Gastrocnemius medialis (tissue), 4 donors: Measurements from ENCODE around the gene VSTM2B. TPM values are rescaled to one million over a fixed set of nuclear protein-coding genes. Genes with fewer than 3 reads are reported as not detected.

Experiments used
- ATAC-seq, 2 donors: fragments of 150-250 bp; one replicate each; pipeline ENCODE4 v1.9.1; 2016
- DNase-seq, 2 donors: peaks; one replicate each; pipeline ENCODE4 v3.0.0-alpha.2; 2019
- H3K27ac ChIP-seq, 4 donors: fragments of 200-600 bp; sonication (generic); 1 replicate in 1 of 4; 2 replicates in 3 of 4; pipeline ENCODE4 v1.5.1; 2016 to 2018; ENCODE audit warnings: mild to moderate bottlenecking in 2 of 4, moderate library complexity in 1 of 4
- H3K27me3 ChIP-seq, 3 donors: fragments of 200-600 bp; sonication (generic) in 2 of 3; 1 replicate in 1 of 3; 2 replicates in 2 of 3; pipeline versions ENCODE4 v1.5.1 to v1.6.0; 2016 to 2019; ENCODE audit warnings: mild to moderate bottlenecking in 1 of 3, moderate library complexity in 1 of 3
- H3K36me3 ChIP-seq, 2 donors: fragments of 200-600 bp; sonication (generic) in 1 of 2; one replicate each; pipeline ENCODE4 v1.5.1; 2017 to 2018
- H3K4me1 ChIP-seq, 2 donors: fragments of 200-600 bp; sonication (generic) in 1 of 2; one replicate each; pipeline ENCODE4 v1.5.1; 2016 to 2017; ENCODE audit warnings: mild to moderate bottlenecking in 2 of 2
- H3K4me3 ChIP-seq, 4 donors: fragments of 200-600 bp; sonication (generic) in 3 of 4; 1 replicate in 1 of 4; 2 replicates in 3 of 4; pipeline ENCODE4 v1.5.1; 2016 to 2019; ENCODE audit warnings: mild to moderate bottlenecking in 2 of 4
- H3K9me3 ChIP-seq, 3 donors: fragments of 200-600 bp; sonication (generic) in 2 of 3; 1 replicate in 1 of 3; 2 replicates in 2 of 3; pipeline ENCODE4 v1.5.1; 2016 to 2019
- CTCF ChIP-seq, 5 experiments: fragments of 450-650 bp in 3 of 5; fragments of 200-600 bp in 2 of 5; sonication (generic) in 2 of 5; IDR thresholded peaks in 4 of 5; conservative IDR thresholded peaks in 1 of 5; 1 replicate in 4 of 5; 2 replicates in 1 of 5; pipeline ENCODE4 v1.5.1; 2016 to 2019; ENCODE audit warnings: antibody characterized with exemption in 5 of 5, mild to moderate bottlenecking in 3 of 5, moderate library complexity in 3 of 5
- POLR2A ChIP-seq, 2 donors: fragments of 450-650 bp; IDR thresholded peaks; one replicate each; pipeline ENCODE4 v1.6.1; 2017; ENCODE audit warnings: antibody characterized with exemption in 2 of 2, mild to moderate bottlenecking in 2 of 2, moderate library complexity in 2 of 2
- in situ Hi-C, 4 donors: fragments of 200-750 bp; cut with MboI; loops; one replicate each; pipeline versions ENCODE4 v1.15.0 to v1.8.0; 2017; ENCODE audit warnings: low sequenced_read_pairs in 4 of 4
- intact Hi-C: fragments of 100-400 bp; cut with DNase I; formaldehyde crosslinking; loops from one replicate; pipeline ENCODE4 v1.15.1; 2023; ENCODE audit warnings: low total_unique reads
- total RNA-seq, 4 donors: library from RNA; depleted of rRNA; stranded (reverse); fragments of >200 nt; gene quantifications; one replicate each; pipeline versions ENCODE4 v1.1.0 to v1.2.3, GENCODE V29; 2016

The VSTM2B gene
- total RNA-seq, 4 donors from 2014 or later = not detected

GRCh38 chr19:29571181-29571580, 45.4 kb downstream of the VSTM2B start:
- Histone ChIP-seq H3K36me3 (no peaks in the 10 kb centered on the region), H3K4me3 (no peak overlapping the region), H3K4me1 (no peaks in the 10 kb centered on the region), H3K27ac (no peak overlapping the region), H3K9me3 (no peaks in the 10 kb centered on the region), H3K27me3 (peaks cover 0 to 31% (median 18%) of the 10 kb centered on the region in 3 donors)
- in situ Hi-C loops = no loop called here
- no peak for ATAC-seq
- DNase-seq = no peak
- intact Hi-C loops = no loop called here
- TF ChIP-seq CTCF (IDR thresholded peaks at IDR 0.05 in 4 of 5, conservative IDR thresholded peaks at IDR 0.05 in 1 of 5) = no peak
- no peak for TF ChIP-seq POLR2A (IDR thresholded peaks at IDR 0.05)

- in situ Hi-C loops (no loop called here), intact Hi-C loops (no loop called here)
- Histone ChIP-seq H3K27ac (no peak overlapping the region), H3K4me1 (no peaks in the 10 kb centered on the region), H3K36me3 (no peaks in the 10 kb centered on the region), H3K9me3 (no peaks in the 10 kb centered on the region), H3K27me3 (peaks cover 5 to 37% (median 31%) of the 10 kb centered on the region in 3 donors), H3K4me3 (no peak overlapping the region)
- TF ChIP-seq POLR2A (IDR thresholded peaks at IDR 0.05) = no peak
- no peak for TF ChIP-seq CTCF (IDR thresholded peaks at IDR 0.05 in 4 of 5, conservative IDR thresholded peaks at IDR 0.05 in 1 of 5)
- ATAC-seq = no peak
- no peak for DNase-seq
Measured at GRCh38 chr19:29573486-29573885, 47.7 kb downstream of the VSTM2B start.

GRCh38 chr19:29574510-29574909, 48.7 kb downstream of the VSTM2B start:
- Histone ChIP-seq H3K4me3 (no peak overlapping the region), H3K27ac (no peak overlapping the region), H3K27me3 (peaks cover 5 to 37% (median 31%) of the 10 kb centered on the region in 3 donors), H3K9me3 (no peaks in the 10 kb centered on the region), H3K4me1 (no peaks in the 10 kb centered on the region), H3K36me3 (no peaks in the 10 kb centered on the region)
- DNase-seq (no peak), ATAC-seq (no peak)
- in situ Hi-C loops (no loop called here), intact Hi-C loops (no loop called here)
- TF ChIP-seq CTCF (IDR thresholded peaks at IDR 0.05 in 4 of 5, conservative IDR thresholded peaks at IDR 0.05 in 1 of 5) = no peak
- TF ChIP-seq POLR2A (IDR thresholded peaks at IDR 0.05) = no peak

GRCh38 chr19:29576046-29576606, 50.3 kb downstream of the VSTM2B start:
- H3K36me3 ChIP-seq = no peaks in the 10 kb centered on the region
- H3K4me3 ChIP-seq = no peak overlapping the region
- no peak for ATAC-seq
- DNase-seq = no peak
- TF ChIP-seq POLR2A (IDR thresholded peaks at IDR 0.05) (no peak), CTCF (IDR thresholded peaks at IDR 0.05 in 4 of 5, conservative IDR thresholded peaks at IDR 0.05 in 1 of 5) (no peak)
- no peaks in the 10 kb centered on the region for H3K4me1 ChIP-seq
- H3K27ac ChIP-seq = no peak overlapping the region
- no peaks in the 10 kb centered on the region for H3K9me3 ChIP-seq
- intact Hi-C loops = no loop called here
- in situ Hi-C loops = no loop called here
- H3K27me3 ChIP-seq = peaks cover 5 to 37% (median 28%) of the 10 kb centered on the region in 3 donors
